GM19351 (cell line): ENCODE data around the gene GTSE1.

Source experiments
- ATAC-seq: cut with Tn5 transposase; IDR thresholded peaks from one replicate; pipeline ENCODE4 v1.9.1; 2021; ENCODE audit warnings: mild to moderate bottlenecking, moderate library complexity; ENCODE audit not compliant: unreplicated experiment

Gene GTSE1

GRCh38 chr22:46363611-46364321 lies 67.1 kb downstream of the GTSE1 start:
- no peak for ATAC-seq

- no peak for ATAC-seq
Measured at GRCh38 chr22:46364341-46365165, 67.9 kb downstream of the GTSE1 start.

- no peak for ATAC-seq
Measured at GRCh38 chr22:46365166-46365624, 68.5 kb downstream of the GTSE1 start.

- no peak for ATAC-seq
Measured at GRCh38 chr22:46366327-46366731, 69.7 kb downstream of the GTSE1 start.

GRCh38 chr22:46366801-46367706 lies 70.4 kb downstream of the GTSE1 start:
- no peak for ATAC-seq

- ATAC-seq = no peak
Measured at GRCh38 chr22:46367707-46368191, 71.1 kb downstream of the GTSE1 start.

GRCh38 chr22:46368422-46368821 lies 71.8 kb downstream of the GTSE1 start:
- no peak for ATAC-seq

- no peak for ATAC-seq
Measured at GRCh38 chr22:46368871-46369715, 72.4 kb downstream of the GTSE1 start.

GRCh38 chr22:46369716-46370583 lies 73.3 kb downstream of the GTSE1 start:
- ATAC-seq = no peak

- ATAC-seq = no peak
Measured at GRCh38 chr22:46370584-46371291, 74.1 kb downstream of the GTSE1 start.

GRCh38 chr22:46371623-46372226 lies 75.1 kb downstream of the GTSE1 start:
- no peak for ATAC-seq

GRCh38 chr22:46372686-46373085 lies 76.0 kb downstream of the GTSE1 start:
- no peak for ATAC-seq

GRCh38 chr22:46373159-46373558 lies 76.5 kb downstream of the GTSE1 start:
- ATAC-seq = no peak

- ATAC-seq = no peak
Measured at GRCh38 chr22:46373921-46374662, 77.4 kb downstream of the GTSE1 start.

GRCh38 chr22:46374663-46375474 lies 78.2 kb downstream of the GTSE1 start:
- no peak for ATAC-seq

GRCh38 chr22:46376111-46376510 lies 79.4 kb downstream of the GTSE1 start:
- ATAC-seq = no peak
